Lower leg skin (tissue), 4 donors: ENCODE data around the gene ANKFN1. TPM values are rescaled to one million over a fixed set of nuclear protein-coding genes. Genes with fewer than 3 reads are reported as not detected.

Experiments
- DNase-seq, 2 donors: peaks; one replicate each; pipeline ENCODE4 v3.0.0-alpha.2; 2019; ENCODE audit warnings: low spot score in 2 of 2
- H3K4me3 ChIP-seq: fragments of 200-600 bp; sonication (generic); 2 replicates; pipeline ENCODE4 v1.5.1; 2017; ENCODE audit warnings: mild to moderate bottlenecking, low read depth; ENCODE audit not compliant: poor library complexity, severe bottlenecking
- POLR2A ChIP-seq, 2 donors: fragments of 450-650 bp; IDR thresholded peaks; one replicate each; pipeline ENCODE4 v1.6.1; 2016 to 2017; ENCODE audit warnings: antibody characterized with exemption in 2 of 2, mild to moderate bottlenecking in 1 of 2, moderate library complexity in 1 of 2
- WGBS, 2 donors: methylation state at CpG; one replicate each; pipeline ENCODE4 v1.1.5; 2018; 5-methylcytosine and 5-hydroxymethylcytosine counted together
- intact Hi-C: fragments of 100-400 bp; cut with DNase I; formaldehyde crosslinking; loops from one replicate; pipeline ENCODE4 v1.15.0; 2023; ENCODE audit warnings: low total_unique reads
- total RNA-seq, 4 donors: library from RNA; depleted of rRNA; stranded (reverse); fragments of >200 nt; gene quantifications; one replicate each; pipeline ENCODE4 v1.1.0, GENCODE V29; 2016
- TF ChIP-seq, protein P1 (sequence below), 3 donors: fragments of 450-650 bp; IDR thresholded peaks; one replicate each; pipeline ENCODE4 v1.5.1; 2016; ENCODE audit warnings: antibody characterized with exemption in 3 of 3, mild to moderate bottlenecking in 3 of 3, moderate library complexity in 2 of 3

Gene ANKFN1
- total RNA-seq, 4 donors from 2014 or later, result 1.1 to 3.1 (median 1.4) TPM

DNA sequence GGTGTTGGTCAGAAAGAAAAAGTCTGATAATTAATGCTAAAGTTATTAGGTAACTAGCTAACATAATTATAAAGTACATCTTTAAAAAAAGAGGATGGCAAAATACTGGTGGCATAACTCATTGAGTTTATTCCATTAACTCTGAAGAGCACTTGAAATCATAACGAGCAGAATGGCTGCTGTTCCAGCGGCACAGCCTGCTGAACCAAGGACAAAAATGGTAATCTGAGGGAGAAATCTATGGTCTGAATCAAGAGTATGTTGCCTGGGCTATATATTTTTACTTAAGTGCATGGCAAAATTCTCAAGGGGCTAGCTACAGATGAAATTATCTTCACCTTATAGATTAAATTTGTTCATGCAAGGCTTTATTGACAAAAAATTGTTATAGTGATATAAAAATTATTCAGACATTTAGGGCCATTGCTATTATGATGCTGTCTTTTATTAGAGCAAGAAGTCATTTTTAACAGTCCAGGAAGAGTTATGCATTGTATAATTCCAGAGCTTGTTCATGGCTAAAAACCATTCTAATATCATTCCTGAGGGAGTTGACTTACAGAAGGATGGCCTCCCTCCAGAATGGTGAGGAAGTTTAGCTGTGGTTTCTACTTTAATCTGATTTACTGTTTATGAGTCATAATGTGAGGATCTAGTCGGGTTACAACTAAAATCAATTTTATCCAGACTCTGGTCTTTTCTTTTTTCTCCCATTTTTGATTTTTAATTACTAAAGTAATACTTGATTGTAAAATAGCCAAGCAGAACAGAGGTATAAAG lies 41.4 kb upstream of the ANKFN1 start:
- 49 to 59% methylated on average over 3 of the region's 3 CpGs for WGBS, 2 donors
- intact Hi-C loops, result no loop called here
- TF ChIP-seq POLR2A (IDR thresholded peaks at IDR 0.05), result no peak
- TF ChIP-seq, protein P1, sequence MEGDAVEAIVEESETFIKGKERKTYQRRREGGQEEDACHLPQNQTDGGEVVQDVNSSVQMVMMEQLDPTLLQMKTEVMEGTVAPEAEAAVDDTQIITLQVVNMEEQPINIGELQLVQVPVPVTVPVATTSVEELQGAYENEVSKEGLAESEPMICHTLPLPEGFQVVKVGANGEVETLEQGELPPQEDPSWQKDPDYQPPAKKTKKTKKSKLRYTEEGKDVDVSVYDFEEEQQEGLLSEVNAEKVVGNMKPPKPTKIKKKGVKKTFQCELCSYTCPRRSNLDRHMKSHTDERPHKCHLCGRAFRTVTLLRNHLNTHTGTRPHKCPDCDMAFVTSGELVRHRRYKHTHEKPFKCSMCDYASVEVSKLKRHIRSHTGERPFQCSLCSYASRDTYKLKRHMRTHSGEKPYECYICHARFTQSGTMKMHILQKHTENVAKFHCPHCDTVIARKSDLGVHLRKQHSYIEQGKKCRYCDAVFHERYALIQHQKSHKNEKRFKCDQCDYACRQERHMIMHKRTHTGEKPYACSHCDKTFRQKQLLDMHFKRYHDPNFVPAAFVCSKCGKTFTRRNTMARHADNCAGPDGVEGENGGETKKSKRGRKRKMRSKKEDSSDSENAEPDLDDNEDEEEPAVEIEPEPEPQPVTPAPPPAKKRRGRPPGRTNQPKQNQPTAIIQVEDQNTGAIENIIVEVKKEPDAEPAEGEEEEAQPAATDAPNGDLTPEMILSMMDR (IDR thresholded peaks at IDR 0.05), result no peak
- DNase-seq, result no peak
- no peak overlapping the region for H3K4me3 ChIP-seq

DNA sequence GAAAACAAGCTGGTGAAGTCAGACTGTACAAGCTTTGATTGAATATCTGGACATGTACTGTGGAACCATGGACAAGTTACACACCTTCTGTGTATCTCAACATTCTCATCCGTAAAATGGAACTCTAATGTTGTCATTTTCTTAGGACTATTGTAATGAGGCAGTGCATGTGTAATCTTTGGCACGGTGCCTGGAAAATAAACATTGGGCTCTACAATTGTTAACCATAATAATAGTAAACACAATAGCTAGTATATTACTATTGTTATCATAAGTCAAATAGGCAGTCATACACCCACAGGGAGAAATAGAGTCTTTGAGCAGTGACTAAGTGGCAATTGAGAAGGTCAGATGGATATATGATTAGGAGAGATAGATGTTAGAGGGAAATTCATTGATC lies 39.8 kb upstream of the ANKFN1 start:
- TF ChIP-seq, protein P1 (IDR thresholded peaks at IDR 0.05), result no peak
- no peak for TF ChIP-seq POLR2A (IDR thresholded peaks at IDR 0.05)
- whole genome bisulfite sequencing, 2 donors, result 40 to 69% methylated on average over 2 of the region's 2 CpGs
- intact Hi-C loops, result no loop called here
- no peak overlapping the region for H3K4me3 ChIP-seq
- no peak for DNase-seq

DNA sequence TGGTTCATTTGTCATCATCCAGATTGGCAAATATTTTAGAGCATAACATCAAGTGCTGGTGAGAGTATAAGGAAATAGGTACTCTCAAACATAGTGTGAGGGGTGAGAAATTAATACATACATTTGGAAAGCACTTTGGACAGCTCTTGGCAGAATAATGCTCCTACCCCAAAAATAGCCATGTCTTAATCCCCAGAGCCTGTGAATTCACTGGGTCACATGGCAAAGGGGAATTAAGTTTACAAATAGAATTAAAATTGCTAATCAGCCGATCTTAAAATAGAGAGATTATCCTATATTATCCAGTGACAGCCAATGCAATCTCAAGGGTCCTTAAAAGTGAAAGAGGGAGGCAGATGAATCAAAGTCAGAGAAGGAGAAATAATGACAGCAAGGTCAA lies 38.8 kb upstream of the ANKFN1 start:
- H3K4me3 ChIP-seq, result no peak overlapping the region
- DNase-seq, result no peak
- intact Hi-C loops, result no loop called here
- TF ChIP-seq, protein P1 (IDR thresholded peaks at IDR 0.05), result no peak
- TF ChIP-seq POLR2A (IDR thresholded peaks at IDR 0.05), result no peak
- WGBS, 2 donors, result 68 to 84% methylated on average over 1 of the region's 1 CpG

DNA sequence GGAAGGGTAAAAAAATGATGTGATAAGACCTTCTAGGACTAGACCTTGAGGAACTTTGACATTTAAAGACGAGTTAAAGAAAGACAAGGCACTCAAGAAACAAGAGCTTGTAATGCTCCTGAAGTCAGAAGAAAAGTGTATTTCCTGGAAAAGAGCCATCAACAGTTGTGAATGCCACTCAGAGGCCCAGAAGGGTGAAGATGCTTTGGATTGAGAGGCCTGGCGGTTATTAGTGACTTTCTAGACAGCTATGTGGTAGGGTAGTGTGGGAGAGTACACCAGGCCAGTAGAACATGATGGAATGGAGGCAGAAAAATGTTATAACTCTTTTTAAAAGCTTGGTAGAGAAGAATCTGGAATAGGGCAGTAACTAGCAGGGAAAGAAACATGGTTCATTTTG lies 34.1 kb upstream of the ANKFN1 start:
- DNase-seq, result no peak
- intact Hi-C loops, result no loop called here
- no peak for TF ChIP-seq POLR2A (IDR thresholded peaks at IDR 0.05)
- TF ChIP-seq, protein P1 (IDR thresholded peaks at IDR 0.05), result no peak
- WGBS, 2 donors, result 53 to 63% methylated on average over 2 of the region's 2 CpGs
- no peak overlapping the region for H3K4me3 ChIP-seq

DNA sequence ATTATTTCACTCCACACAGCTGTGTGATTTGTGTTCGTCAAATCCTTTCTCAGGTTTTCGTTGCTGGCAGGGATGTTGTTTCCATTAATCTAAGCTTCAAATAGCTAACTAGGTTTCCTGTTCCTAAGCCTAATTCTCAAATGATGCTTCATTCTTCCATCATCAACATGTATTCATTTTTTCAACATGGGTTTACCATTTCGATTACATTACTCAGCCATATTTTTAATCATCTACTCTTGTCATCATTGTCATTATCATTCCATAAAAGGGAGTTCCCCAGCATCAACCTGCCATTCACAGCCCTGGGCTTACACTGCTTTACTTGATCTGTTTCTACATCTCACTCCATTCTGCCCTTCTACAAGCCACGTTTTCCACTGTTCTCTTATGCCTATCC lies 33.3 kb upstream of the ANKFN1 start:
- 61 to 69% methylated on average over 4 of the region's 4 CpGs for WGBS, 2 donors
- intact Hi-C loops, result no loop called here
- H3K4me3 ChIP-seq, result no peak overlapping the region
- DNase-seq, result no peak
- no peak for TF ChIP-seq POLR2A (IDR thresholded peaks at IDR 0.05)
- TF ChIP-seq, protein P1 (IDR thresholded peaks at IDR 0.05), result no peak
